GM10248 (cell line): ENCODE data around the gene EMX2.

Experiments used
- CTCF ChIA-PET: fragments of 300-600 bp; sonication (Branson Sonifier 250); formaldehyde crosslinking; extraction: SDS; loops from one replicate; lab custom pipeline; 2021; ENCODE audit warnings: antibody characterized with exemption; lab: Yijun Ruan, JAX
- POLR2A ChIA-PET: fragments of 350-650 bp; sonication (Branson Sonifier 250); formaldehyde crosslinking; extraction: SDS; loops from one replicate; lab custom pipeline; 2020; ENCODE audit warnings: antibody characterized with exemption; lab: Yijun Ruan, JAX
- DNase-seq: peaks from one replicate; pipeline ENCODE4 v3.0.0; 2012; ENCODE audit errors: extremely low spot score
- TF ChIP-seq, protein P1 (sequence below): IDR thresholded peaks from 2 replicates; pipeline ENCODE4 v1.5.1; 2012; ENCODE audit warnings: mild to moderate bottlenecking, low read depth; ENCODE audit errors: extremely low read depth, missing control alignments, control extremely low read depth

Gene EMX2

DNA sequence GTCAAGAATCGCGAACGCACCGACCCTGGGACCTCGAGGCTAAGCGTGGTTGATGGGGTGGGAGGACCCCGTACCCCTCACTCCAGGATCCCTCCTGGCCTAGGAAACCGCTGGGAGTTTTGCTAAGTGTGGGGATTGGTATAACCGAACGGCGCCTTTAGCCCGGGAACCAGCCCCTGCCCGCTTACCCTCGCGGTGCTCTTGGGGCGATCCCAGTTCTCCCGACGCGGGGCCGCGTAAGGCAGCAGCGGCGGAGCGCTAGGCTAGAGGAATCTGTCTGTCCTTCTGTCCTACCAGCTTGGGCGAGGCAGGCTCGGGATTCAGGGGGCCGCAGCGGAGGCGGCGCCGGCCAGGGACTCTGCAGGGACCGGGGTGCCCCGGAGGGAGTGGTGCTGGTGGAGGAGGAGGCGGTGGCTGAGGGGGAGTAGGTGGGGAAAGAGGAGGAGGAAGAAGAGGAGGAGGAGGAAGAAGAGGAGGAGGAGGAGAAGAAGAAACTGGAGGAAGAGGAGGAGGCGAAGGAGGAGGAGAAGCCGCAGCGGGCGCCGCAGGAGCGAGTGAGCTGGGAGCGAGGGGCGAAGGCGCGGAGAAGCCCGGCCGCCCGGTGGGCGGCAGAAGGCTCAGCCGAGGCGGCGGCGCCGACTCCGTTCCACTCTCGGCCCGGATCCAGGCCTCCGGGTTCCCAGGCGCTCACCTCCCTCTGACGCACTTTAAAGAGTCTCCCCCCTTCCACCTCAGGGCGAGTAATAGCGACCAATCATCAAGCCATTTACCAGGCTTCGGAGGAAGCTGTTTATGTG is 439 bp upstream of the EMX2 start:
- peak; percentile 32 for DNase-seq
- ChIA-PET POLR2A (no interaction called here), CTCF (no interaction called here)
- TF ChIP-seq, protein P1, sequence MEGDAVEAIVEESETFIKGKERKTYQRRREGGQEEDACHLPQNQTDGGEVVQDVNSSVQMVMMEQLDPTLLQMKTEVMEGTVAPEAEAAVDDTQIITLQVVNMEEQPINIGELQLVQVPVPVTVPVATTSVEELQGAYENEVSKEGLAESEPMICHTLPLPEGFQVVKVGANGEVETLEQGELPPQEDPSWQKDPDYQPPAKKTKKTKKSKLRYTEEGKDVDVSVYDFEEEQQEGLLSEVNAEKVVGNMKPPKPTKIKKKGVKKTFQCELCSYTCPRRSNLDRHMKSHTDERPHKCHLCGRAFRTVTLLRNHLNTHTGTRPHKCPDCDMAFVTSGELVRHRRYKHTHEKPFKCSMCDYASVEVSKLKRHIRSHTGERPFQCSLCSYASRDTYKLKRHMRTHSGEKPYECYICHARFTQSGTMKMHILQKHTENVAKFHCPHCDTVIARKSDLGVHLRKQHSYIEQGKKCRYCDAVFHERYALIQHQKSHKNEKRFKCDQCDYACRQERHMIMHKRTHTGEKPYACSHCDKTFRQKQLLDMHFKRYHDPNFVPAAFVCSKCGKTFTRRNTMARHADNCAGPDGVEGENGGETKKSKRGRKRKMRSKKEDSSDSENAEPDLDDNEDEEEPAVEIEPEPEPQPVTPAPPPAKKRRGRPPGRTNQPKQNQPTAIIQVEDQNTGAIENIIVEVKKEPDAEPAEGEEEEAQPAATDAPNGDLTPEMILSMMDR, result no peak

DNA sequence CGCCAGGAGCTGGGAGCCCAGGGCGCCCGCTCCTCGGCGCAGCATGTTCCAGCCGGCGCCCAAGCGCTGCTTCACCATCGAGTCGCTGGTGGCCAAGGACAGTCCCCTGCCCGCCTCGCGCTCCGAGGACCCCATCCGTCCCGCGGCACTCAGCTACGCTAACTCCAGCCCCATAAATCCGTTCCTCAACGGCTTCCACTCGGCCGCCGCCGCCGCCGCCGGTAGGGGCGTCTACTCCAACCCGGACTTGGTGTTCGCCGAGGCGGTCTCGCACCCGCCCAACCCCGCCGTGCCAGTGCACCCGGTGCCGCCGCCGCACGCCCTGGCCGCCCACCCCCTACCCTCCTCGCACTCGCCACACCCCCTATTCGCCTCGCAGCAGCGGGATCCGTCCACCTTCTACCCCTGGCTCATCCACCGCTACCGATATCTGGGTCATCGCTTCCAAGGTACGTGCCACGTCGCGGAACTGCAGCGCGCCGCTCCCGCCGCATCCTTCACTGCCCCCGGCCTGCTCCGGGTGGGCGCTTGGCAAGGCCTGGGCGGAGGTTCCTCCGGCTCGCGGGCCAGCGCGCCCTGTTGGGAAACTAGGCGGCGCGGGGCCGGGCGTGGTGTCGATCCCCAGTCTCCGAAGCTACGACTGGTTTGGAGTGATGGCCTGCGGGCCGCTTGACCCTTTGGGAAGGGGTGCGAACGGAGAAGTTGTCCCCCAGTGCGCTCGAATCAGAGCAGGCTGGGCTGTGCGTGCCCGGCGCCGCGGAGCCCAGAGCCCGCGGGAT is 868 bp downstream of the EMX2 start:
- TF ChIP-seq, protein P1, result no peak
- DNase-seq, result peak; percentile 19
- POLR2A ChIA-PET, result no interaction called here
- CTCF ChIA-PET, result no interaction called here

GRCh38 chr10:117544004-117544701 is 1.6 kb downstream of the EMX2 start:
- TF ChIP-seq, protein P1, result no peak
- DNase-seq, result no peak
- CTCF ChIA-PET, result no interaction called here
- POLR2A ChIA-PET, result no interaction called here

DNA sequence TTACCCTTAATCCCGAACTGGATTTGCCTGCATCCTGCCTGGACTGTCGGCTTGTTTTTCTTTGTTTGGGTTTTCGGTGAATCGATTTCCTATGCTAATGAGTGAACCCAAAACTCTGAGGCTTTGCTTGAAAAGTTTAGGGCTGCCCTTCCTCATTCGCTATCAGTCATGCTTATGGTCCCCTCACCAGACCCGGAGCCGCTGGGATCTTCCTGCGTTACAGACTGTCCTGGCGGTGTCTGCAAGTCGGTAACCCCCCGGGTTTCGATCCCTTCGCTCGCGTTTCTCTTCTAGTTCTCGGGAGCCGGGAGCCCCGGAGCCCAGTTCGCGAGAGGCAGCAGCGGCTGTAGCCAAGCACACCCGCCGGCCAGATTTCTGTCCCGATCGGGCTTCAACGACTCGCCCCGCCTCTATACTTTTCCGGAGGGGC is 2.2 kb downstream of the EMX2 start:
- POLR2A ChIA-PET, result no interaction called here
- CTCF ChIA-PET, result no interaction called here
- TF ChIP-seq, protein P1, result no peak
- no peak for DNase-seq

GRCh38 chr10:117545141-117546019 is 2.8 kb downstream of the EMX2 start:
- POLR2A ChIA-PET, result no interaction called here
- CTCF ChIA-PET, result no interaction called here
- DNase-seq, result no peak
- TF ChIP-seq, protein P1, result no peak
